Measurements from ENCODE around the gene NMT1. TPM values are rescaled to one million over a fixed set of nuclear protein-coding genes. Genes with fewer than 3 reads are reported as not detected.

The NMT1 gene
- total RNA-seq, 1 experiment from 2014 or later, result 117 TPM

DNA sequence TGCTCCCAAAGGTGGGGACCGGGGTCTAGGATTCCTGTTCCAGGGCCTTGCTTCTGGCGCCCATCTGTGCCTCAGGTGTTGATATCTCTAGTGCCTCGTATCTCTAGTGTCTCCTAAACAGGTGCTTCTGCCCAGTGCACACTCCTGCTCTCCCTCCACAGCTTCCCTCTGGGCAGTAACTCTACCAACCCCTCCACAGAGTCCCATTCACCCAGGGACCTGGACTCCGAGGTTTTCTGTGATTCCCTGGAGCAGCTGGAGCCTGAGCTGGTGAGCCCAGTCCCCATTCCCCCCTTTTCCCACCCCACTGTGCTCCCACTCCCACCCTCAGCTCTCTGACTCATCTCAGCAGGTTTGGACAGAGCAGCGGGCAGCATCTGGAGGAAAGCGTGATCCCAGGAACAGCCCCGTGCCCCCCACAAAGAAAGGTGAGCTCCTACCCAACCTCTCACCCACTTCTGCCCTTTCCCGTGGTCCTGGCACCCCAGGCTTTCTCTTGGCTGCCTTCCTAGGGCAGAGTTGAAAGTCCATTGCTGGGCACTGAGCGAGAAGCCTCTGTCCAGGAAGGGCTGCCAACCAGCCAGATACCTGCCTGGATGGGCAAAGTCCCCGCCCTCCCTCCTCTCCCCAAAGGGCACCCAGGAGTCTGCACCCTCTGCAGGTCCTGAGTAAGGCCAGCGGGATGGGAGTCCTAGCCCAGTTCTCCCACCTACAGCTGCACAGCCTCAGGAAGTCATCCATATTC, 76.6 kb downstream of the NMT1 start:
- Histone ChIP-seq H3K27me3 (ENCODE audit: low read length) (no peaks in the 10 kb centered on the region), H3K9me2 (replicated peaks; ENCODE audit: low read length) (no peaks in the 10 kb centered on the region), H3K36me3 (ENCODE audit: low read depth, low read length) (no peaks in the 10 kb centered on the region), H3K9ac (ENCODE audit: low read length) (no peak overlapping the region), H3K4me1 (ENCODE audit: insufficient read depth, low read length) (peaks cover 9% of the 10 kb centered on the region), H4K20me1 (ENCODE audit: low read length) (no peaks in the 10 kb centered on the region), H3K79me2 (ENCODE audit: low read length) (peaks cover 7% of the 10 kb centered on the region; the same call in 1 of the 2 replicates), H3K27ac (ENCODE audit: low read length) (no peak overlapping the region), H3K4me3 (ENCODE audit: low read length) (no peak overlapping the region), H3K9me3 (ENCODE audit: low read length) (no peaks in the 10 kb centered on the region), H3K4me2 (ENCODE audit: low read length) (no peak overlapping the region), H2AFZ (ENCODE audit: low read length) (no peak overlapping the region), H3F3A (ENCODE audit: low read length, unreplicated experiment) (peaks cover 3% of the 10 kb centered on the region)
- POLR2A ChIA-PET (ENCODE audit: unreplicated experiment), result no interaction called here
- CTCF ChIA-PET, result no interaction called here
- BruUV-seq (replicated peaks), result no TSS peak
- no peak for TF ChIP-seq EZH2 (IDR thresholded peaks at IDR 0.05; ENCODE audit: low read length, unreplicated experiment)
- TF ChIP-seq EZH2phosphoT487 (IDR thresholded peaks at IDR 0.05; ENCODE audit: borderline replicate concordance, low read length), result no peak
- no peak for TF ChIP-seq CTCF (conservative IDR thresholded peaks at IDR 0.05; ENCODE audit: low read depth, low read length)
- ATAC-seq (no peak), DNase-seq (no peak)
- intact Hi-C loops (cut with micrococcal nuclease), result loop anchor here (10.0 kb wide), 1 partner anchor 177 kb away; the partner anchor contains the start of gene MAP3K14

DNA sequence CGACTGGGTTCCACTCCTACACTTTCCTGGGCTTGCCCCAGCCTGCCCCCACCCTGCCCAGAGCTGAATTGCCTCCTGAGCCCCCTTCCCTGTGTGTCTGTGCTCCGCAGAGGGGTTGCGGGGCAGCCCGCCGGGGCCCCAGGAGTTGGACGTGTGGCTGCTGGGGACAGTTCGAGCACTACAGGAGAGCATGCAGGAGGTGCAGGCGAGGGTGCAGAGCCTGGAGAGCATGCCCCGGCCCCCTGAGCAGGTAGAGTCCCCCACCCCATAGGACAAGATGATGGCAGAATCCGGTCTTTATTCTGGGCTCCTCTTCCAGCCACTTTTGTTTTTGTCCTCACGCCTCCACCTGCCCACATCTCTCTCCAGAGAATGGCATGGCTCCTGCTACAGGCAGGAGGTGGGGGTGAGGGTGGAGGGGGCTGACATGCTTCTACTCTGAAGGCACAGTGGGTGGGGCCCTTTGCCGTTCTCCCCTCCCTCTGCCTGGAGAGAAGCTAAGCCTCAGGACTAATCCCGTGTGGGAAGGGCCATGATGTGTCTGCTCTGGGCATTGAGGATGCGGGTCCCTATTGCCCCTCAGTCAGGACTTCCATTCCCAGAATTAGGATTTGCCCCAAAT, 77.9 kb downstream of the NMT1 start:
- ChIA-PET CTCF (no interaction called here), POLR2A (ENCODE audit: unreplicated experiment) (no interaction called here)
- Histone ChIP-seq H3K4me1 (ENCODE audit: insufficient read depth, low read length) (peaks cover 9% of the 10 kb centered on the region), H3K9ac (ENCODE audit: low read length) (no peak overlapping the region), H2AFZ (ENCODE audit: low read length) (no peak overlapping the region), H3K79me2 (ENCODE audit: low read length) (peaks cover 7% of the 10 kb centered on the region; the same call in 1 of the 2 replicates), H3K4me2 (ENCODE audit: low read length) (no peak overlapping the region), H3K27ac (ENCODE audit: low read length) (no peak overlapping the region), H3K27me3 (ENCODE audit: low read length) (no peaks in the 10 kb centered on the region), H3K9me3 (ENCODE audit: low read length) (no peaks in the 10 kb centered on the region), H4K20me1 (ENCODE audit: low read length) (no peaks in the 10 kb centered on the region), H3F3A (ENCODE audit: low read length, unreplicated experiment) (peaks cover 3% of the 10 kb centered on the region), H3K36me3 (ENCODE audit: low read depth, low read length) (no peaks in the 10 kb centered on the region), H3K4me3 (ENCODE audit: low read length) (no peak overlapping the region), H3K9me2 (replicated peaks; ENCODE audit: low read length) (no peaks in the 10 kb centered on the region)
- TF ChIP-seq CTCF (conservative IDR thresholded peaks at IDR 0.05; ENCODE audit: low read depth, low read length) (no peak), EZH2phosphoT487 (IDR thresholded peaks at IDR 0.05; ENCODE audit: borderline replicate concordance, low read length) (no peak)
- DNase-seq (no peak), ATAC-seq (no peak)
- no TSS peak for BruUV-seq (replicated peaks)
- intact Hi-C loops (cut with micrococcal nuclease), result loop anchor here (10.0 kb wide), 1 partner anchor 176 kb away; the partner anchor contains the start of gene MAP3K14

DNA sequence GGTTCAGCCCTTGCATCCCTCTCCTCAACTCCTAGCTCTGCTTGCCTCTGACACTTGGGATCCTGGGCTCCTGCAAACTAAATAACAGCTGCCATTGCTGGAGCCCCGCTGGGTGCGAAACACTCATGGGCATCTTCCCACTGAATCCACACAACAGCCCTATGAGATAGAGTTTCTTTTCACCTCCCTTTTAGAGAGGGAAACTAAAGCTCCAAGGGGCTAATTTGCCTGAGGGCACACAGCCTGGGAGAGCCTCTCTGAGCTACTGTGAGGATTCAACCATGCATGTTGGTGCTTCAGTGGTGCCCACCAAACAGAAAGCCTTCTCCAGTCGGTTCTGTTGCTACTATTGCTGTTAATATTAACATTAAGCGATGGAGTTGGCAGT, 78.4 kb downstream of the NMT1 start:
- H3K27me3 ChIP-seq (ENCODE audit: low read length), result no peaks in the 10 kb centered on the region
- H3K4me1 ChIP-seq (ENCODE audit: insufficient read depth, low read length), result peaks cover 10% of the 10 kb centered on the region
- BruUV-seq (replicated peaks), result no TSS peak
- CTCF ChIA-PET, result no interaction called here
- ATAC-seq, result no peak
- H3K36me3 ChIP-seq (ENCODE audit: low read depth, low read length), result no peaks in the 10 kb centered on the region
- DNase-seq, result no peak
- no peak overlapping the region for H3K9ac ChIP-seq (ENCODE audit: low read length)
- no peaks in the 10 kb centered on the region for H4K20me1 ChIP-seq (ENCODE audit: low read length)
- H3K27ac ChIP-seq (ENCODE audit: low read length), result no peak overlapping the region
- POLR2A ChIA-PET (ENCODE audit: unreplicated experiment), result no interaction called here
- H3K79me2 ChIP-seq (ENCODE audit: low read length), result peaks cover 7% of the 10 kb centered on the region; the same call in 1 of the 2 replicates
- no peak overlapping the region for H2AFZ ChIP-seq (ENCODE audit: low read length)
- no peaks in the 10 kb centered on the region for H3K9me3 ChIP-seq (ENCODE audit: low read length)
- intact Hi-C loops (cut with micrococcal nuclease), result loop anchor here (10.0 kb wide), 1 partner anchor 175 kb away; the partner anchor contains the start of gene MAP3K14
- H3K4me3 ChIP-seq (ENCODE audit: low read length), result no peak overlapping the region
- TF ChIP-seq EZH2phosphoT487 (IDR thresholded peaks at IDR 0.05; ENCODE audit: borderline replicate concordance, low read length) (no peak), CTCF (conservative IDR thresholded peaks at IDR 0.05; ENCODE audit: low read depth, low read length) (no peak), EZH2 (IDR thresholded peaks at IDR 0.05; ENCODE audit: low read length, unreplicated experiment) (no peak)
- H3F3A ChIP-seq (ENCODE audit: low read length, unreplicated experiment), result peaks cover 3% of the 10 kb centered on the region
- H3K4me2 ChIP-seq (ENCODE audit: low read length), result no peak overlapping the region
- H3K9me2 ChIP-seq (replicated peaks; ENCODE audit: low read length), result no peaks in the 10 kb centered on the region

Data from PC-3 (cell line).